ENCODE results near the gene MT1G. TPM values are rescaled to one million over a fixed set of nuclear protein-coding genes. Genes with fewer than 3 reads are reported as not detected.

The MT1G gene
- polyA plus RNA-seq, 1 of the 3 experiments (the other 2 are of a cell fraction): 1.2 TPM

GRCh38 chr16:56681939-56682702, 14.3 kb upstream of the MT1G start, which contains the start of gene MT1X (continued):
- TF ChIP-seq, protein P1, sequence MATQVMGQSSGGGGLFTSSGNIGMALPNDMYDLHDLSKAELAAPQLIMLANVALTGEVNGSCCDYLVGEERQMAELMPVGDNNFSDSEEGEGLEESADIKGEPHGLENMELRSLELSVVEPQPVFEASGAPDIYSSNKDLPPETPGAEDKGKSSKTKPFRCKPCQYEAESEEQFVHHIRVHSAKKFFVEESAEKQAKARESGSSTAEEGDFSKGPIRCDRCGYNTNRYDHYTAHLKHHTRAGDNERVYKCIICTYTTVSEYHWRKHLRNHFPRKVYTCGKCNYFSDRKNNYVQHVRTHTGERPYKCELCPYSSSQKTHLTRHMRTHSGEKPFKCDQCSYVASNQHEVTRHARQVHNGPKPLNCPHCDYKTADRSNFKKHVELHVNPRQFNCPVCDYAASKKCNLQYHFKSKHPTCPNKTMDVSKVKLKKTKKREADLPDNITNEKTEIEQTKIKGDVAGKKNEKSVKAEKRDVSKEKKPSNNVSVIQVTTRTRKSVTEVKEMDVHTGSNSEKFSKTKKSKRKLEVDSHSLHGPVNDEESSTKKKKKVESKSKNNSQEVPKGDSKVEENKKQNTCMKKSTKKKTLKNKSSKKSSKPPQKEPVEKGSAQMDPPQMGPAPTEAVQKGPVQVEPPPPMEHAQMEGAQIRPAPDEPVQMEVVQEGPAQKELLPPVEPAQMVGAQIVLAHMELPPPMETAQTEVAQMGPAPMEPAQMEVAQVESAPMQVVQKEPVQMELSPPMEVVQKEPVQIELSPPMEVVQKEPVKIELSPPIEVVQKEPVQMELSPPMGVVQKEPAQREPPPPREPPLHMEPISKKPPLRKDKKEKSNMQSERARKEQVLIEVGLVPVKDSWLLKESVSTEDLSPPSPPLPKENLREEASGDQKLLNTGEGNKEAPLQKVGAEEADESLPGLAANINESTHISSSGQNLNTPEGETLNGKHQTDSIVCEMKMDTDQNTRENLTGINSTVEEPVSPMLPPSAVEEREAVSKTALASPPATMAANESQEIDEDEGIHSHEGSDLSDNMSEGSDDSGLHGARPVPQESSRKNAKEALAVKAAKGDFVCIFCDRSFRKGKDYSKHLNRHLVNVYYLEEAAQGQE (IDR thresholded peaks at IDR 0.05; ENCODE audit: low read depth, low read length): peak; percentile 8; the same call in 1 of the 2 replicates
- TF ChIP-seq EP300 (IDR thresholded peaks at IDR 0.05; ENCODE audit: borderline replicate concordance in 1 of 2, low read depth in 1 of 2, low read length in 1 of 2) (0 out of 4 replicates have a peak, but pooled peaks of 1 of the 2 experiments have one; percentile 27), PBX3 (IDR thresholded peaks at IDR 0.05) (peak; percentile 7; the same call in 1 of the 2 replicates)

DNA sequence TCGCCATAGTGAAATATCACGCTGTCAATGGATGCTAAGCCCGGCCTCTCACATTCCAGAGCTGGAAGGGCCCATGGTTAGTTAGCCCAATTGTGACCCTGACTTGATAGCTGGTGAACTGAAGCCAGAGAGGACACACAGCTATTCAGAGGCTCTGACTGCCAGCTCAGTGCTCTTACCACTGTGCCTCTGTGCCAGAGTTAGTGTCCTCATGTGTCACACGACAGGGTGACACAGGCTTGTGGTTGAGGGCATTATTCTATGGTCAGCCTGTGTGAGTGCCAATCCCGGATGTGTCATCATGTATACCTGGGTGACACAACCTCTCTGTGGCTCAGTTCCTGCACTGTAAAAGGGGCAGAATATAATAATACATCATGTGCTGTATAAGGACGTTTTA, 12.0 kb upstream of the MT1G start:
- H3K9me3 ChIP-seq: no peaks in the 10 kb centered on the region
- H2AFZ ChIP-seq (ENCODE audit: low read depth): no peak overlapping the region
- H3K36me3 ChIP-seq (replicated peaks in 1 of 2; ENCODE audit: control insufficient read depth in 1 of 2, insufficient read depth in 2 of 2, low read length in 1 of 2): no peaks in the 10 kb centered on the region
- WGBS (ENCODE audit: low lambda C conversion rate): 83% methylated on average over 6 of the region's 6 CpGs
- no peak overlapping the region for H3K27ac ChIP-seq (ENCODE audit: low read depth in 2 of 2, low read length in 1 of 2)
- H3K4me1 ChIP-seq (ENCODE audit: control insufficient read depth in 1 of 2, insufficient read depth in 2 of 2, low read depth in 1 of 2, low read length in 1 of 2): peaks cover 0 to 26% of the 10 kb centered on the region in 2 experiments; a peak in 2 of 4 replicates
- H4K20me1 ChIP-seq (ENCODE audit: insufficient read depth): no peaks in the 10 kb centered on the region
- H3K4me3 ChIP-seq (ENCODE audit: low read depth in 2 of 2, low read length in 1 of 2): no peak overlapping the region
- DNase-seq: no peak
- no peaks in the 10 kb centered on the region for H3K9me2 ChIP-seq
- no peak overlapping the region for H3K9ac ChIP-seq
- ChIA-PET POLR2A (no interaction called here), CTCF (interaction anchor here (1.2 to 1.6 kb wide), 3 partner anchors 9 to 110 kb away, joined by 3 to 4 read pairs (median 3); no protein-coding TSS in a partner anchor)
- no peaks in the 10 kb centered on the region for H3F3A ChIP-seq (replicated peaks; ENCODE audit: insufficient read depth)
- H3K79me2 ChIP-seq (ENCODE audit: insufficient read depth): peaks cover 9% of the 10 kb centered on the region; the same call in 1 of the 2 replicates
- H3K27me3 ChIP-seq (ENCODE audit: insufficient read depth): no peaks in the 10 kb centered on the region
- no peak overlapping the region for H3K4me2 ChIP-seq
- TF ChIP-seq MAX (IDR thresholded peaks at IDR 0.05; ENCODE audit: low read depth): no peak
- no peak for TF ChIP-seq EP300 (IDR thresholded peaks at IDR 0.05; ENCODE audit: borderline replicate concordance in 1 of 2, low read depth in 1 of 2, low read length in 1 of 2)
- TF ChIP-seq CTCF (IDR thresholded peaks at IDR 0.05): no peak
- TF ChIP-seq RAD21 (IDR thresholded peaks at IDR 0.05; ENCODE audit: low read length): no peak
- no peak for TF ChIP-seq FOXM1 (IDR thresholded peaks at IDR 0.05; ENCODE audit: low read depth)
- TF ChIP-seq CHD2 (IDR thresholded peaks at IDR 0.05; ENCODE audit: low read length, partially characterized antibody): no peak
- TF ChIP-seq, protein P1 (IDR thresholded peaks at IDR 0.05; ENCODE audit: low read depth, low read length): no peak
- no peak for TF ChIP-seq SIN3A (IDR thresholded peaks at IDR 0.05; ENCODE audit: borderline replicate concordance, low read depth, low read length)
- TF ChIP-seq NRF1 (IDR thresholded peaks at IDR 0.05; ENCODE audit: low read depth, low read length): no peak
- TF ChIP-seq EZH2phosphoT487 (IDR thresholded peaks at IDR 0.05; ENCODE audit: borderline replicate concordance, low read depth): no peak
- TF ChIP-seq TAF1 (IDR thresholded peaks at IDR 0.05; ENCODE audit: borderline replicate concordance, low read depth, low read length): no peak
- no peak for TF ChIP-seq NFIC (IDR thresholded peaks at IDR 0.05; ENCODE audit: borderline replicate concordance)
- TF ChIP-seq GATA2 (CRISPR knock-in tag; IDR thresholded peaks at IDR 0.05): no peak
- TF ChIP-seq, protein P2, sequence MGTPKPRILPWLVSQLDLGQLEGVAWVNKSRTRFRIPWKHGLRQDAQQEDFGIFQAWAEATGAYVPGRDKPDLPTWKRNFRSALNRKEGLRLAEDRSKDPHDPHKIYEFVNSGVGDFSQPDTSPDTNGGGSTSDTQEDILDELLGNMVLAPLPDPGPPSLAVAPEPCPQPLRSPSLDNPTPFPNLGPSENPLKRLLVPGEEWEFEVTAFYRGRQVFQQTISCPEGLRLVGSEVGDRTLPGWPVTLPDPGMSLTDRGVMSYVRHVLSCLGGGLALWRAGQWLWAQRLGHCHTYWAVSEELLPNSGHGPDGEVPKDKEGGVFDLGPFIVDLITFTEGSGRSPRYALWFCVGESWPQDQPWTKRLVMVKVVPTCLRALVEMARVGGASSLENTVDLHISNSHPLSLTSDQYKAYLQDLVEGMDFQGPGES (IDR thresholded peaks at IDR 0.05; ENCODE audit: low read depth, low read length): no peak
- no peak for TF ChIP-seq POLR2AphosphoS5 (IDR thresholded peaks at IDR 0.05; ENCODE audit: low read depth, low read length)

Data from SK-N-SH (cell line).